HG03342 (cell line): ENCODE results near the gene TPPP2.
"Not testable (repeated sequence)": the region's sequence is repeated elsewhere in the genome, so short reads cannot be mapped to it uniquely, and the experiment has no call there.

ENCODE experiments used
- ATAC-seq: cut with Tn5 transposase; IDR thresholded peaks from one replicate; pipeline ENCODE4 v1.9.1; 2021; ENCODE audit warnings: mild to moderate bottlenecking, moderate library complexity; ENCODE audit not compliant: unreplicated experiment

The TPPP2 gene

DNA sequence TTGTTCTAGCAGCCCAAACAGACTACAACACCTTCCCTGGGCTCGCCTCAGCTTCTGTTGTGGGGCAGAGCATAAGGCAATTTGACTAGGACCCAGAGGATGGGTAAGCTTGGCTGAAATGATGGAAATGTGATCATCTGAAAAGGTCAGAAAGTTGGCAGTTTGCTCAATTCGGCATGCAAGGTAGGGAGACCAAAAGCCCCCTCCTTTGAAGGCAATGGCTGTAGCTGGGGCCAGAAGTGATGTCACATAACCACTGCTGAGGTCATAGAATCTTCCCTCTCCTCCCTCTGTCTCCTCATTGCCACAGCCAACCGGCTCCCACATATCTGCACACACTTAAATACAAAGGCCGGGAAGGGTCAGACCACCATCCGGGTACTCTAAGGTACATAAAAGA, at the start of gene TPPP2:
TPPP2 (plus strand) TSS at position 301 of the 400 bp plus-strand sequence. CDS start 365 bp downstream, outside the sequence.
- no peak for ATAC-seq

GRCh38 chr14:20980906-20981305, 49.1 kb upstream of the TPPP2 start:
- ATAC-seq, result no peak

DNA sequence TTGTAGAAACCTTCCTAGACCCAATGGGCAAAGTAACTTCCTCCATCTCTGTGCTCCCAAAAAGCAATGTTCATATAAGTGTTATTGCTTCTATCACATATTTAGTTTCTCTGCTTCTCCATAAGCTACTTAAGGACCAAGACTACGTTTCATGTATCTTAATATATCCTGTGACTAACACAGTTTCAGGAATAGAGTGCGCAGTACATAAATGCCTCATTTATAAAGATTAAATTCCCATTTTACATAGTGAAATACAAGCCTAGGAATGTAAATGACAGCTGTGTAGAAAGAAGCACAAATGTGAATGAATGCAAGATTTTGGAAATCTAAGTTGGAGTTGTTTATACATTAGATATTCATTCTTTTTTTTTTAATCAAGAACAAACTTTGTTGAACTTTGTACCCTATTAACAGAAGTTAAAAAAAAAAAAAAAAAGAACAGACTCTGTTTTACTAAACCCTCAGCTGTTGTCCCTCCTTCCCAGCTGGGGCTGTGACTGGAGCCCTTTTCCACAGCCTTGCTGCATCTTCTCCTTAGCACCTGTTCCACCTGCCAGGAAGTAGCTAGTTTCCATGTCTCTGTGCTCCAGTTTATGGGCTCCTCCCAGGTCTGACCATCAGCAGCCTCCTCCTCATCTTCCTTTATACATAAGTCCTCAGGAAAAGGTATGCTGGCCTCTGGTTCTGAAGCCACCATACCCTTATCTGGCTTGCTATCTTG, 47.2 kb upstream of the TPPP2 start:
- ATAC-seq, result no peak

GRCh38 chr14:20985650-20986049, 44.4 kb upstream of the TPPP2 start:
- not testable (repeated sequence) for ATAC-seq

DNA sequence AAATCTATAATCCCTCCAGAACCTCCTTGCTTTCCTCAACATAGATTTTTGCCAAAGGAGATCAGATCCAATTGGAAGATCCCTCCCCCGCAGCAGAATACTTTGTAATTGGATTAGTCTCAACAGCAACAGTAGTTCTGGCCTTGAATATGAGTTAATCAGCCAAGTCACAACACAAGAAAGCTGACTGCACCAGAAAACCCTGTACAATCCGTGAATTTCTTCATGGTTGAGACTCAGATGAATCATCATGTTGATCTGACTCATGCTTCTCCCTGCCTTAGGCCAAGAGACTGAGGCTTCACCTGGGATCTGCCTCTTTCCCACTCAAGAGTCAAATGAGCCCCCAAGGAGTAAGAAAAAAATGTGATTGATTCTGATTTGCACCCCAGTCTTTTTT, 43.2 kb upstream of the TPPP2 start:
- no peak for ATAC-seq

DNA sequence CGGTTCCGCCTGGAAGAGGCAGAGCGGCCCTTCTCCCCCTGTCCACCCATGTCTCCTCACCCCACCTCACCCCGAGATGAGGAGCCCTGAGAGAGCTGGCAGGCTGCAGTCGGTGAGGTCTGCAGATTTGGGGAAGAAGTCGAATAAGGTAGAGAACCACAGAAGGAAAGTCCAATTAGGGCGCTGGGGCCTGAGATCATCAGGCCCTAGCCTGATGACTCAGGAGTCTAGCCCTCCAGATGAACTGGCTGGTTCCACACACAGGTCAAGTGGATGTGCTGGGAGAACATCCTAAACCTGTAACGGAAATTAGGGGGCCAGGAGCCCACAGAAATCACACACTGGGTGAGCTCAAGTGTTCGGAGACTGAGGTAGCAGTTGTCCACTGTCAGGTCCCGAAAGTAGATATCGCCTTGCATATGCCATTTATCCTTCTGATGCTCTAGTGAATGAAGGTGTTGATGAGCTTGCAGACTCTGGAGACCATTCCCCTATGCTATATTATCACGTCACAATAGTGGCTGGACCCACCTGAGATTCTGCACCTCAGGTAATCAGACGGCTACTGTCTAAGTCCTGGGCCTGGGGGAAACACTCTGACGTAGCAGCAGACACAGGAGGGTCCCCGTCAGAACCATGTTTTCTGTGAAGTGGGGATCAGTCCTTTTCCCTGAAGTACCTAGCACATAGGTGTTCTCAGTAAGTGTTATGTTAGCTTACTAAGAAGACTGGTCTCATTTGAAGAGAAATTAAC, 41.1 kb upstream of the TPPP2 start:
- ATAC-seq, result no peak

DNA sequence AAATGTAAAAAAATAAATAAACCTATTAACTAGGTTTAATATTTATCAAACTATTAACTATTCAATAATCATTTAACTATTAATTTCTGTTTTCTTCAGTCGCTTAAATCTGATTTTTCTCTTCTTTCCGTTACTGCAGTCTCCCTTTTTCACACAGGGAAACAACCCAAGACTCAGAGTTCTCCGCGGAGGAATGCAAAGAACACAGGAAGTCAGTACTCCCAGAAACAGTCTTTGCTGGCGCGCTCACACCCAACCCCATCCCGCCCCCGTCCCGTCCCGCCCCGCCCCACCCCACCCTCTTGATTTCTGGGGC, 40.6 kb upstream of the TPPP2 start:
- no peak for ATAC-seq

DNA sequence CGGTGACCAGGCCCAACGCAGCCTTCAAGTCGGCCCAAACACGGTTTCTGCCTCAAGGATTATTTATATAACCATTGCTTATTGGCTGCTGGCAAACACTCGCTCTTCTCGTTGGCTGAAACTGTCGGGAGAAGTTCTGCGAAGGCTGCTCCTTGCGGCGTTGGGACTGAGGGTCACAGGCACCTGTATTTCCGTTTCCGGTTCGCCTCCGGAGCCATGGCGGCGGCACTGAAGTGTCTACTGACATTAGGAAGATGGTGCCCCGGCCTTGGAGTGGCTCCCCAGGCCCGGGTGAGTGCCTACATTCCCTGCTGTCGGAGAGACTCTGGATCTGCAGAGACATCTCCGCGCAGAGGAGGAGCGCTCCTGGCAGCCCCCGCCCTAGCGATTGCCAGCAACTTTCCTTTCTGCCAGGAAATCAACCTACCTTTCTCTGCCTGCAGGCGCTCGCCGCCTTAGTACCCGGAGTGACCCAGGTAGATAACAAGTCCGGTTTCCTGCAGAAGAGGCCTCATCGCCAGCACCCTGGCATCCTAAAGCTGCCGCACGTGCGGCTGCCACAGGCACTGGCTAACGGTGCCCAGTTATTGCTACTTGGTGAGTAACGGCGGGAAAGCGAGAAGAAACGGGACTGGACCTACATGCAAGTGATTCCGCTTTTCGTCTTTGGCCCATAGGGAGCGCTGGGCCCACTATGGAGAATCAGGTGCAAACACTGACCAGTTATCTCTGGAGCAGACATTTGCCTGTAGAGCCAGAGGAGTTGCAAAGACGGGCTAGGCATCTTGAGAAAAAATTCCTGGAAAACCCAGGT, 40.0 kb upstream of the TPPP2 start, which contains the start of gene METTL17:
METTL17 (plus strand) TSS at position 194 of the 814 bp plus-strand sequence; CDS start at position 217, 23 bp downstream.
- peak; percentile 95 for ATAC-seq

DNA sequence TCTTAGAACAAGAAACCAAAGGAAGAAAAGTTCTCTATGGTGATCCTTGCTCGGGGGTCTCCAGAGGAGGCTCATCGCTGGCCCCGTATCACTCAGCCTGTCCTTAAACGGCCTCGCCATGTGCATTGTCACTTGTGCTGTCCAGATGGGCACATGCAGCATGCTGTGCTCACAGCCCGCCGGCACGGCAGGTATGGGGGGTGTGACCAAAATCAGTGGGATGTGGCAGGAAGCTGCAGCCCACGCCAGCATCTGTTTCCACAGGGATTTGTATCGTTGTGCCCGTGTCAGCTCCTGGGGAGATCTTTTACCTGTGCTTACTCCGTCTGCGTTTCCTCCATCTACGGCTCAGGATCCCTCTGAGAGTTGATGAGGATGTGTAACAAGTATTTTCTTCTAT, 33.5 kb upstream of the TPPP2 start:
- no peak for ATAC-seq

- no peak for ATAC-seq
These were observed 32.9 kb upstream of the TPPP2 start for GRCh38 chr14:20997115-20997514.

DNA sequence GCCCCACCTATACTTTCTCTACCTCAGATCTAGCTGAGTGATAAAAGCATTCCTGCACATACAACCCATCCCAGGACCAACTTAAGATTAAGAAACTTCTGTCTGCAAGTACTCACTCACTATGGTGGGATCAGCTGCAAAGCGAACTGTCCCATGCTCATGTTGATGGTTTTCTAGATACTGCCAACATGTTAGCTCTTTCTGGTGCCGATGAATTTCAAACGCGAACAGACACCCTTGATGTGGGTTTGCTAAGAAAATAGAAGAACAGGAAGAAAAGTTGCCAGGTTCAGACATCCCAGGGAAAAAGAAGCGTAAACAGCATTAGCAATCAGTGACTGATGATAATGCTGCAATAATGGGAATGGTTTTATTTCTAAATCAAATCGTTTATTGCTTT, 32.5 kb upstream of the TPPP2 start:
- no peak for ATAC-seq

DNA sequence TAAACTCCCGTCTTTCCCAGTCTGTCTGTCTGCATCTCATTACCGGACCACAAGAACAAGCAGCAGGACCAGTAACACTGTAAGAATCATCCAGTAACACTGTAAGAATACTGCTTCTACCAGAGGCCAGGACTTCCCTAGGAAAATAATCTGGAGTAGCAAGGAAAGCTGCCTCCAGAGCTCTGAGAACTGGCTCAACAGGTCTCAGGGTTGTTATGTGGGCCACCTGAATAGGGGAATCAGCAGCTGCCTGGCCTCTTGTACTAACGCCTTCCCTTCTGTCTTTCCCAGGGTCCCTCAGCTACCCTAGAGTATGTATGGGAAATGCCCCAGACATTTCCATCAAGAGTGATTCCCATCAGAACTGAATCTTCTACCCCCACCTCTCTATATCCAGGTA, 31.9 kb upstream of the TPPP2 start:
- no peak for ATAC-seq

DNA sequence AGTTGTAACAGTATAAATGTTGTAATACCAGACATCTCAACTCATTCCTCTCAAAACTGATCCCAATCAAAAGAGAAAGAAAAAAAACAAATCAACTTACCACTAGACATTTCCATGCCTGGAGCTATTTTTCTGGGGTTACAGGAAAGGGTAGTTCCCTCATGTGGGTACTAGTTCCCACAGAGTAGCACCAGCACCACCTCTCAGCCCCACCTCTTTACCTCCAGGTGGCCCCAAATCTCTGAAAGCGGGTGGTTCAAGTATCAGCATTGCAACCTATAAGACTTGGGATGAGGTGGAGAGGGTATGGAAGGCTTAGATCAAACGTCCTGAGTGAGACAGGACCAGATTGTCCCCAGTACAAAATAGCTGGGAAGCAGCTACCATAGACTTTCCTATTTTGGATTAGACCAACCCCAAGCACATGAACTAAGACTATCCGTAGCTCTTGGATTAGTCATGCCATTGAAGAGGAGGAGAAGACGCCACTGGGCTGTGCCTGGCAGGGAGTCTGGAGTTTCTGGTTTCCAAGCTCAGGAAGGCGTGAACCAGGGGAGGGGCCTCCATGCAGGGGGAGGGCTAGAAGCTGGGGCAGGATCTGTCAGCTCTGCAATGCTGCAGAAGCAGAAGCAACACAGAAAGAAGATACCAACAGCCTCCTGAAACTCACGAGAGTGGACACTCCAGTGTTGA, 31.2 kb upstream of the TPPP2 start, which contains the start of gene SLC39A2:
SLC39A2 (plus strand) TSS at position 620 of the 693 bp plus-strand sequence. CDS start 154 bp downstream, outside the sequence.
- ATAC-seq, result no peak

DNA sequence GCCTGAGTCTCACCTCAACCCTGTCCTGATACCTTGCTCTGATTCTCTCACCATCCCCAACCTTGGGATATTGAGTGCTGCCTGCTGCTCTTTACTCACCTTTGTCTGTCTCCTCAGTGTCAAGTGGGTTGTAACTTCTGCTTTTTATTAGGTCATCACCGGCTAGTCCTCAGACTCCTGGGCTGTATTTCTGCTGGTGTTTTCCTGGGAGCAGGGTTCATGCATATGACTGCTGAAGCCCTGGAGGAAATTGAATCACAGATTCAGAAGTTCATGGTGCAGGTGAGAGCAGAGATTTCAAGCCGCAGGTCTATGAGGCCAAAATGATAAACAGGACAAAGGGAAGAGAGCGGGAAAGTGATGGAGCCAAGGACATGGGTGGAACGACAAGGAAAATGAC, 30.4 kb upstream of the TPPP2 start:
- ATAC-seq, result no peak

- ATAC-seq, result no peak
These were observed 28.8 kb upstream of the TPPP2 start for GRCh38 chr14:21001218-21001617.

DNA sequence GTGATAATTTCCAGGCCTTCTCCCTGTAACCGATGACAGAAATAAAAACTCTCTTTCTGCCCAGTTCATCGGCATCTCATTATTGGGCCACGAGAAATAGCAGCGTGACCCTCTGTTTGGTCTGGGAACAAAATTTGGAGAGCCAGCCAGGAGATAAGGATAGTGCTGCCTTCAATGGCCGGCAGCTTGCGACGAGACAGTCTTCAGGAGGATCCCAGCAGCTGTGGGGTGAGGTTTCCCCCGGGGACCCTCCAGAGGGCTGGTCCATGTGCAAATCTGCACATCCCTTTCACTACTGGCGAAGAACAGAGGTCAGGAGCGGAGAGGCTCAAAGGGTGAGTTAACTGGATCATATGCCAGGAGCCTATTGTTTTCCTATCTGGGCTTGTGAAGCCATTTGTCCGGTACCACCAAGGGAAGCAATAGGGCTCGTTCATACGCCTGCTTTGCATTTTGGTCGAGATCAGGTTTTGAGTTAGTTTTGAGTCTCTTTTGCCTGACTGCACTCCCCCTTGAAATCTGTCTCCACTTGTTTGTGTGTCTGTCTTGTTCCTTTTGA, 26.1 kb upstream of the TPPP2 start:
- ATAC-seq, result no peak

GRCh38 chr14:21009721-21010120, 20.3 kb upstream of the TPPP2 start:
- not testable (repeated sequence) for ATAC-seq

DNA sequence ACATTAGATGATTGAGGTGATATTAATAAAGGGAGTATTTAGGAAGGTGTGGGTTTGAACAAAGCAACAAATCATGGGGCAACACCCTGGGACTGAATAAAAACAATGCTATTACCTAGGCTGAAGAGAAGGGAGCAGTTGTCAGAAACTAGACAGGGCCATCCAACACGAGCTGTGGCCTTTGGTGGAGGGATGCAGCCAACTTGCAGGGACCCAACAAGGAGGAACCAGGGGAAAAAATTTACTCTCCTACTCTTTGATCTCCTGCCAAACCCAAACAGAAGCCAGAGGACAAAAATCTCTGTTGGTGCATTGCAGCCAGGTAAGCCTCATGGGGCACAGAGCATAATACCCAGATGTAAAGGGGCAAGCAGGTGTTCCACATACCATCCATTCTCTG, 18.9 kb upstream of the TPPP2 start:
- ATAC-seq, result no peak

GRCh38 chr14:21014761-21015190, 15.2 kb upstream of the TPPP2 start:
- ATAC-seq, result no peak

GRCh38 chr14:21015312-21015711, 14.7 kb upstream of the TPPP2 start:
- no peak for ATAC-seq
